Activated T-cell treated with anti-CD3 and anti-CD28 coated beads for 4 hours (primary cell): Measurements from ENCODE around the gene OR4M1.
"Not testable (repeated sequence)": the region's sequence is repeated elsewhere in the genome, so short reads cannot be mapped to it uniquely, and the experiment has no call there.

Source experiments
- DNase-seq: peaks from one replicate; pipeline ENCODE4 v3.0.0-alpha.2; 2020

The OR4M1 gene

DNA sequence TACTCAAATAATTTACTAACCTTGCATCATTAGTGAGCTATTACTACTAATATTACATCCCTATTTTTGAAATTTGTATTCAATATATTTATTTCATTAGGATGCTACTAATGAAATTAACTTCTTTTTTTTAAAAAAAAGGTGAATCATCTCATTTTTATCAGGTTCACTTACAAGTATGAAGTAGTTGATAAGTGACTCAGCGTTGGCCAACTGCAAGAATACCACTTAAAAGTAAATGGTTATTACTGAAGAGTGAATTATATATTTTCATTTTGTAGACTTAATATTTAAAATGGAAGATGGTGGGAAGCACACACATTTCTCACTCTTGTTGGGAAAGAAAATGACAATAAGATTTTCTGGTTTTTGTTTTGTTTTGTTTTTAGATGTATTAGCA lies 49.9 kb downstream of the OR4M1 start:
- DNase-seq: no peak

DNA sequence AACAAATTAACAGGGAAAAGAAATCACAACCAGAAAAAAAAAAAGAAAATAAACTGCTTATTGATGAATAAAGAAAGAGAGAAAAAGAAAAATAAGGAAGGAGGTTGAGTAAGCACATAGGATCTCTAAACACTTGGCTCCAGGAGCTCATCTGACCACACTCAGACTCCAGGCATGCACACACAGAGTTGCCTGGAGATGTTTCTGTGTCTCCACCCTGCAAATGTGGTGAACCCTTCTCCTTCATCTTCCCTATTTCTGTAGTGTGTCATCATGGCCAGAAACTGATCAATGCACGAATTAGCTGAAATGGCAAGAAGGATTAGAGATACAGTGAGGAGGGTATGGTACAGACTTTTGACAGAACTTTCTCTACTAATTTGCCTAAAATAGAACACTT lies 50.5 kb downstream of the OR4M1 start:
- DNase-seq: no peak

DNA sequence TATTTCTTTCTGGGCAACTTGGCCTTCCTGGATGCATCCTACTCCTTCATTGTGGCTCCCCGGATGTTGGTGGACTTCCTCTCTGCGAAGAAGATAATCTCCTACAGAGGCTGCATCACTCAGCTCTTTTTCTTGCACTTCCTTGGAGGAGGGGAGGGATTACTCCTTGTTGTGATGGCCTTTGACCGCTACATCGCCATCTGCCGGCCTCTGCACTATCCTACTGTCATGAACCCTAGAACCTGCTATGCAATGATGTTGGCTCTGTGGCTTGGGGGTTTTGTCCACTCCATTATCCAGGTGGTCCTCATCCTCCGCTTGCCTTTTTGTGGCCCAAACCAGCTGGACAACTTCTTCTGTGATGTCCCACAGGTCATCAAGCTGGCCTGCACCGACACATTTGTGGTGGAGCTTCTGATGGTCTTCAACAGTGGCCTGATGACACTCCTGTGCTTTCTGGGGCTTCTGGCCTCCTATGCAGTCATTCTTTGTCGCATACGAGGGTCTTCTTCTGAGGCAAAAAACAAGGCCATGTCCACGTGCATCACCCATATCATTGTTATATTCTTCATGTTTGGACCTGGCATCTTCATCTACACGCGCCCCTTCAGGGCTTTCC lies 54.4 kb downstream of the OR4M1 start:
- not testable (repeated sequence) for DNase-seq

DNA sequence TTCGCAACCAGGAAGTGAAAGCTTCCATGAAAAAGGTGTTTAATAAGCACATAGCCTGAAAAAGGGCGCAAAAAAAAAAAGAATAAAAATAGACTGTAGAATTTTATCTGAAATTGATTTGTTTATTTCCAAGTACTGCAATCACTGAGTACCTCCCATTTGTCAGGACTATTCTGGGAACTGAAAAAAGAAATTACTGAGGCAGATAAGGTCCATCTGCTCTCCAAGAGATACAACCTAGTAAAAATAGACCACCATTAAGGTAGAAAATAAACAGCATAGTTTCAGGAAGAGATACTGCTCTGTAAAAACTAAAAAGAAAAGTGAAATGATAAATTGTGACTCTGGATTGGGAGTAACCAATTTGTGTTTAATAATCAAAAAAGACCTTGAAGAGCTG lies 55.0 kb downstream of the OR4M1 start:
- DNase-seq: no peak
